ENCODE measurements around the gene NCSTN.

Gene NCSTN

GRCh38 chr1:160353223-160353622 lies 10.0 kb downstream of the NCSTN start:
- no peak for DNase-seq

GRCh38 chr1:160354388-160354985 lies 11.3 kb downstream of the NCSTN start:
- DNase-seq: no peak

- DNase-seq: no peak
These were observed 14.3 kb downstream of the NCSTN start for GRCh38 chr1:160357286-160358002.

GRCh38 chr1:160358073-160358472 lies 14.9 kb downstream of the NCSTN start:
- no peak for DNase-seq

- no peak for DNase-seq
These were observed 16.5 kb downstream of the NCSTN start for GRCh38 chr1:160359559-160360226.

GRCh38 chr1:160360227-160360695 lies 17.1 kb downstream of the NCSTN start:
- DNase-seq: no peak

GRCh38 chr1:160361199-160361598 lies 18.0 kb downstream of the NCSTN start:
- DNase-seq: no peak

GRCh38 chr1:160361814-160362167 lies 18.6 kb downstream of the NCSTN start:
- DNase-seq: no peak

GRCh38 chr1:160362168-160362957 lies 19.2 kb downstream of the NCSTN start:
- DNase-seq: no peak

GRCh38 chr1:160363010-160363409 lies 19.8 kb downstream of the NCSTN start:
- DNase-seq: no peak

GRCh38 chr1:160363951-160364735 lies 21.0 kb downstream of the NCSTN start:
- DNase-seq: no peak

GRCh38 chr1:160365325-160365724 lies 22.1 kb downstream of the NCSTN start:
- DNase-seq: no peak

- no peak for DNase-seq
These were observed 23.7 kb downstream of the NCSTN start, which contains the start of gene NHLH1 for GRCh38 chr1:160366731-160367515. TSS of gene NHLH1 (plus strand) at chr1:160367071. CDS start at chr1:160370732, 3,661 bp downstream.

GRCh38 chr1:160367516-160367900 lies 24.3 kb downstream of the NCSTN start:
- no peak for DNase-seq

GRCh38 chr1:160367934-160368923 lies 25.0 kb downstream of the NCSTN start:
- DNase-seq: no peak

- no peak for DNase-seq
These were observed 25.9 kb downstream of the NCSTN start for GRCh38 chr1:160369087-160369486.

- no peak for DNase-seq
These were observed 27.6 kb downstream of the NCSTN start for GRCh38 chr1:160370561-160371345.

- no peak for DNase-seq
These were observed 28.1 kb downstream of the NCSTN start for GRCh38 chr1:160371346-160371631.

GRCh38 chr1:160371756-160372155 lies 28.6 kb downstream of the NCSTN start:
- DNase-seq: no peak

- no peak for DNase-seq
These were observed 30.5 kb downstream of the NCSTN start for GRCh38 chr1:160373696-160374095.
